NCI-H1436 (cell line): ENCODE measurements around the gene BANP.
"Not testable (repeated sequence)": the region's sequence is repeated elsewhere in the genome, so short reads cannot be mapped to it uniquely, and the experiment has no call there.

Experiments used
- DNase-seq: peaks from one replicate; lab custom pipeline; 2025; lab: John Stamatoyannopoulos, UW

Gene BANP, protein sequence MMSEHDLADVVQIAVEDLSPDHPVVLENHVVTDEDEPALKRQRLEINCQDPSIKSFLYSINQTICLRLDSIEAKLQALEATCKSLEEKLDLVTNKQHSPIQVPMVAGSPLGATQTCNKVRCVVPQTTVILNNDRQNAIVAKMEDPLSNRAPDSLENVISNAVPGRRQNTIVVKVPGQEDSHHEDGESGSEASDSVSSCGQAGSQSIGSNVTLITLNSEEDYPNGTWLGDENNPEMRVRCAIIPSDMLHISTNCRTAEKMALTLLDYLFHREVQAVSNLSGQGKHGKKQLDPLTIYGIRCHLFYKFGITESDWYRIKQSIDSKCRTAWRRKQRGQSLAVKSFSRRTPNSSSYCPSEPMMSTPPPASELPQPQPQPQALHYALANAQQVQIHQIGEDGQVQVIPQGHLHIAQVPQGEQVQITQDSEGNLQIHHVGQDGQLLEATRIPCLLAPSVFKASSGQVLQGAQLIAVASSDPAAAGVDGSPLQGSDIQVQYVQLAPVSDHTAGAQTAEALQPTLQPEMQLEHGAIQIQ

DNA sequence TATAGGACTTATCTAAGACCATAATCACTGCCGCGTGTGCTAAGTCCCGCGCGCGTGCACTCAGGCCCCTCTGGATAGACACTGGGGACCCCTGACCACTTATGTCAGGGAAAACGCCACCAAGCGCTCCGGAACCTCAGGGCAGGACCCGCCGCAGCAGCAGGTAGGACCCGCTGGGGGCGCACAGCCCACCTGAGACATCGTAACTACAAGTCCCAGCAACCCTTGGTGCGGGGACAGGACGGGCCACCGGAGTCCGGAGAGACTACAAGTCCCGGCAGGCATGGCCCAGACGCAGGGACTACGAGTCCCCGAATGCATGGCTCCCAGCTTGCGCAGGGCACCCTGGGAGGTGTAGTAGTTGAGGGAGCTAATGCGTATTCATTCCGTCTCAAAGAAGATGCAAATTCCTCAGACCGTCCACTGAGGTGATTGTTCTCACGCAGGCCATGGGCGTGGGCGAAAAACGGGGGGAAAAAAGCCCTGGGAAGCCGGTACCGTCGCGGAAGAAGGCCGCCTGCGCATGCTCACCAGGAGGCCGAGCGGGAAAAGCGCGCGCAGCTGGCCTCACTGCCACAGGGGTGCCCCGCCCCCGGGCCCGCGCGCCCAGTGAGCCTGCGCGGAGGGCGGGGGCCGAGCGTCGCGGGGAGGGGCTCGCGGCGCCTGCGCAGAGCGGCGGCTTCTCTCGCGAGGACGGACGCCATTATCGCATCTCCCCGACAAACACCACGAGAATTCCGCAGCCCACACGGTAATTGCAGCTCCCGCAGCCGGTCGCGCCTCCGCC is at the start of gene BANP:
Gene BANP, plus strand, starts transcription at position 670 of the 787 bp plus-strand sequence. CDS start 23,682 bp downstream, outside the sequence.
- DNase-seq: peak; percentile 98

DNA sequence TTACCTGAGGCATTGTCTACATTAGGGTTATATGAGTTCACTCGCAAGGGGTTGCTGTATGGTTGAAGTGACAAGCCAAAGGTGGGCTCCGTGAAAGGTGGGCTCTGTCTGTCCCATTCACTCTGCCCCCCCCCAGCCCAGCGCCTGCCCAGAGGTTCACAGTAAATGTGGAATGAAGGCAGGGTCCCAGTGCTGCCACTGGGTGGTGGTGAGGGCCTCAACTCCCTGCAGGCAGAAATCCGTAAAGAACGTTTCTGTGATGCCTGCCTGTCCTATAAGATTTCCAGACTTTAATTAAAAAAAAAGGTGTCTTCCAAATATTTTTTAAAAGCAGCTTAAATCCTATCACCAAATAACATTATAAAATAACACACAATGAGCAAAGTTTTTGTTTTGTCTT is 46.3 kb upstream of the BANP start:
- DNase-seq: not testable (repeated sequence)

DNA sequence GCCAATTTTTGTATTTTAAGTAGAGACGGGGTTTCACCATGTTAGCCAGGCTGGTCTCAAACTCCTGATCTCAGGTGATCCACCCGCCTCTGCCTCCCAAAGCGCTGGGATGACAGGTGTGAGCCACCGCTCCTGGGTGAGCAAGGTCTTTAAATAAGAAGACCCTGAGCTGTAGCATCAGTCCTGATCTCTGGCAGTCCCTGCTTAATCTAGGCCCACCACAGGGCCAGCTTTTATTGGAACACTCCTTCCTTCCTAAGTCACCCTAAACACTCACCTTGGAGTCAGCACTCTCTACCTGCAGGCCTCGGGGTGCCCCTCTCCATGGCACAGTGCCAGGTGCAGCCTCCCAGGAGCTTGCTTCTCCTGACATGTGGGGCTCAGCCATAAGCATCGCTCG is 45.7 kb upstream of the BANP start:
- DNase-seq: not testable (repeated sequence)

DNA sequence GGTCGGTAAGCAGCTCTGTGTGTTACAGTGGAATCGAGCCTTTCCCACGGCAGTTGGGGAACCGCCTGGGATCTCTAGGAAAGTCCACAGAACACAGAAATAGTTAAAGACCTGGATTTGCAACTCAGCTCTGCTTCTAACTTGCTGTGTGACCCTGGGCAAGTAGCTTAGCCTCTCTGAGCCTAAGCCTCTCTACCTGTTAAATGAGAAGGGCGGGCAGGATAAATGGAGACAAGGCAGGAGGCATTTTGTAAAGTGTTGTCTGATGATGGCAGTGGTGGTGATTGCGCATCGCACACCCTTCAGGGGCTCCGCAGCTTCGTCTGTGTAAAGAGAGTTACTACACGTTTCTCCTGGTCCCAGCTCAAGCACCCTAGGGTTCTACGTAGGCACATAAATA is 43.1 kb upstream of the BANP start:
- not testable (repeated sequence) for DNase-seq

DNA sequence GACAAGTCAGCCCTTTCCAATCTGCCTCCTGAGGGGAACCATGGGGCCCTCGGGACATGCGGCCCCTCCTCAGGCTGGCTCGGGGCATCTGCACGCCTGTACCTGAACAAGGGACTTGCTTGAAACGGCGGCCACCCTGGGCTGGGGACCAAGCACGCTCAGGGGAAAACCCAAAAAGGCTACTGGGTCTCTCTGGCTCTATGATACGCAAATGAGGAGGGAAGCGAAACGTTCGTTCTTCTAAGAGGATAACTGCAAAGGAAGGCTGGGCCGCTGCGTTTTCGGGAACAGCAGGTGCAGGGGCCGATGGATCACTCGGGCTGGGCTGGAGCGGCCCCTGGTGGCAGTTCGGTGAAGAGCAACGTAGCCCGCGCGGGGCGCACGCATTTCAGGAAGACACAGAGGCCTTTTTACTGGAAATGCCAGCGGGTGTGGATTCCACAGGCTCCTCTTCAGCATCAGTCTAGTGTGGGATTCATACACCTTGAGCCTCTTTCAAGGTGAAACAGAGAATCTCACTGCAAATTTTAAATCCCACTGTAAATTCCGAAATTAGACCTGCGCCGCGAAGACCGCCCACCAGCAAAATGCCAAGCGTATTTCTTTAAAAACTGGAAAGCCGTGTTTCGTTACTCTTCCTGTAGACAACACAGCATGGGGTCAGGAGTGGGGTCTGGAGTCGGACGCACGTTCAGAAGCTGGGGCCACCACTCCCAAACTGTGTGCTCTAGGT is 41.9 kb upstream of the BANP start:
- DNase-seq: peak; percentile 85

DNA sequence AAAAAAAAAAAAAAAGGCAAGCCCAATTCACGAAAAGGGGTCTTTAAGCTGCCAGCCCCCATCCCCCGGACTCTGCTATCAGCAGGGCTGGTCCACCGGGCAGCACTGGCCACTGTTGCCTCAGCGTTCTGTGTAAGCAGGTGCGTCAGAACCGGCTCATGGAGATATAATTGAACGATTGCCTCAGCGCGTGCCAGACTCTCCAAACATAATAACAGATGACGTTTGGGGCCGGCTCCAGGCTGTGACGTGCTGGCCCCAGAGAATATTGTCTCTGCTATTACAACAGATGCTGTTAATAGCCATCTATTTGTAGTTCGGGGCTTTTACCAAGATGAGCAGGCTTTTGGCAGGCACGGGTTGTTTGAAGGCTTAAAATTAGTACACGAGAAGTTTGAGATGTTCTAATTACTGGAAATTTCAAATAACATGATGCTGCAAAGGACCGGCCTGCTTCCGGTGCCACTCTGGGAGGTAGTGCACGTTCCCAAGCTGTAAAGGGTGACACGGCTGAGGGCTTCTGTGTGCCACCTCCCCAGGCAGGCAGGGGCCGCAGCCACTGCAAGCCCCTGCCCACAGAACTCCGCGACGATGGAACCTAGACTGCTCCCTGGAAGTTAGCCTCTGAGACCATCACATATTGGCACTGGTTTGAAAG is 40.0 kb upstream of the BANP start:
- peak; percentile 96 for DNase-seq

DNA sequence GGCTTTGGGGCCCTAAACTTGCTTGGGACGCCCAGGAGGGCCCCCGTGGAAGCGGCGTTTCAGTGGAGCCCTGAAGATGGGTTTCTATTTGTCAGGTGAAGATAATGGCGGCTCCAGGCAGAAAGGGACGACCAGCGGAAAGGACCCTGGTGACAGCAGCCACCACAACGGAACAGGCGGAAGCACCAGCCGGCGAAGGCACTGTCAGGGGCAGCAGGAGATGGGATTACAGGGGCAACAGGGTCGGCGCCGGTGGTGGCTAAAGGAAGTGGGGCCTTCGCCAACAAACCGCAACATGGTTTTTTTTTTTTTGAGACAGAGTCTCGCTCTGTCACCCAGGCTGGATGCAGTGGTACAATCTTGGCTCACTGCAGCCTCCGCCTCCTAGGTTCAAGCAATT is 38.5 kb upstream of the BANP start:
- not testable (repeated sequence) for DNase-seq

DNA sequence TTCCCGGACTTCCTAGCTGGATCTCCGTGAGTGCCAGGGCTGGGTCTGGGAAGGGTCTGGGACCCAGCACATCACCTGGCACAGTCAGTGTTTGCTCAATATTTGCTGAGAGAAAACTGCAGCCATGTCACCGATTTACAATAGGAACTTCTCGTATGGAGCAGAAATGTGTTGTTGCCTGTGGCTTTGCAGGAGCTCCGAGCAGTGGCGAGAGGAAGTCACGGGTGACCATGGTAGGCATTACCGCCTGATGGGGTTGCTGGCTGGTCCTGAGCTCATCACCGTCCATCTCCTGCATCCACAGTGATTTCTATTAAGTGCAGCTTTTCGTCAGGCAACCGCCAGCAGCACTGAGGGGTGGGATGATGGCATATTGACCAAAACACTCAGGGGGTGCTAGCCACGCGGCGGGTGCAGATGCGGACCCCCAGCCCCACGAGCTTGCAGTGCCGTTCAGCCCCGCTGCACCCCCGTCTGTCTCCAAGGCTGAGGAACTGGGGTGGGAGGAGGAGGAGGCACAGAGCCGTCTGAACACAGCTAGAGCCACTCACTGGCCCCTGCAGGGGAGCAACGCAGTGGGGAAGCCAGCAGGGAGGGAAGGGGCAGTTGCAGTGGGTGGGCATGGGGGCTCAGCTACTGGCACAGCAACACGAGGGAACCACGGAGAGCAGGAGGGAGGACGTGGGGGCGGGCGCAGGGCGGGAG is 37.1 kb upstream of the BANP start:
- DNase-seq: not testable (repeated sequence)

DNA sequence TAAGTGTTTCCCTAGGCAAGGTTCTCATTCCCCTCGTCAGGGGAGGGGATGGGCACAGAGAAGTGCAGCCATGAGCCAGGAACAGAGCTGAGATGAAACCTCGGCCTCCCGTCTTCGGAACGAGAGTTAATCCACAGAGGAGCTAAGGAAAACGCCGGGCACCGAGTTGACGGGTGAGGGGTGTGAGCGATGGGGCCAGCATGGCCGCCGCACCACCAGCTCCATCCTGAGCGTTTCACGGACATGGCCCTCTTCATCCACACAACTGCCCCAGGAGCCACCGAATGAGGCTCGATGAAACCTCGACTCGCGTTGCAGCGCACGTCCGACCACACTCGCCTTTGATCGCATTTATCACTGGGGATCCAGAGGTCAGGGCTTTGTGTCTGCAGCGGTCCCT is 36.4 kb upstream of the BANP start:
- DNase-seq: no peak

DNA sequence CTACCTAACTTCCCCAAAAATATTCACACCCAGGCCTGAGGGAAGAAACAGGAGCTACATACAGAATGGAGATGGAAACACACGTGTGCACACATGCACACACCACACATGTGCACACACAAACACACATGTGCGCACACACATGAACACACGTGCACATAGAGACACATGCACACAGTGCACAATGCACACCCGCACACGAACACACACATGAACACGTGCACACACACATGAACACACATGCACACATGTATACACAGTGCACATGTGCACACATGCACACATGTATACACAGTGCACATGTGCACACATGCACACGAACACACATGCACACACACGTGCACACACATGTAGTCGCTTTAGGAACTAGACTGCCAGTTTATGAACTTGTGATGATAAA is 33.7 kb upstream of the BANP start:
- no peak for DNase-seq

DNA sequence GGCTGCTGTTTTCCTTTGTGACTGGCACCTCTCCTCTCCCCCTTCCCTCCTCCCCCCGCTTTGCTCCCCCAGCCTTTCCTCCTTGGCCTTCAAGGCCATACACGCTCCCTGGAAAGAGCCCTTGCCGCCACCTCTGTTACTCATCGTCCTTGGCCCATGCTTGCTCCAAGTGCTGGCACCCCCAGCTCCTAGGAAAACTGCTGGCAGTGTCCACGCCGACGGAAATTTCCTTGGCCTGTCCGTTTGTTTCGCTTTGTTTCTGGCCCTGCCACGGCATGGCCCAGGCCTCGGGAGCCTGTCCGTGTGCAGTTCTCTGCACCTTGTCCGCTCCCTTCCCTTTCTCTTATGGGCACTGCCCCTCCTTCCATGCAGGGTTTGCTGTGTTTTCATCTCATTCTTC is 32.9 kb upstream of the BANP start:
- no peak for DNase-seq

DNA sequence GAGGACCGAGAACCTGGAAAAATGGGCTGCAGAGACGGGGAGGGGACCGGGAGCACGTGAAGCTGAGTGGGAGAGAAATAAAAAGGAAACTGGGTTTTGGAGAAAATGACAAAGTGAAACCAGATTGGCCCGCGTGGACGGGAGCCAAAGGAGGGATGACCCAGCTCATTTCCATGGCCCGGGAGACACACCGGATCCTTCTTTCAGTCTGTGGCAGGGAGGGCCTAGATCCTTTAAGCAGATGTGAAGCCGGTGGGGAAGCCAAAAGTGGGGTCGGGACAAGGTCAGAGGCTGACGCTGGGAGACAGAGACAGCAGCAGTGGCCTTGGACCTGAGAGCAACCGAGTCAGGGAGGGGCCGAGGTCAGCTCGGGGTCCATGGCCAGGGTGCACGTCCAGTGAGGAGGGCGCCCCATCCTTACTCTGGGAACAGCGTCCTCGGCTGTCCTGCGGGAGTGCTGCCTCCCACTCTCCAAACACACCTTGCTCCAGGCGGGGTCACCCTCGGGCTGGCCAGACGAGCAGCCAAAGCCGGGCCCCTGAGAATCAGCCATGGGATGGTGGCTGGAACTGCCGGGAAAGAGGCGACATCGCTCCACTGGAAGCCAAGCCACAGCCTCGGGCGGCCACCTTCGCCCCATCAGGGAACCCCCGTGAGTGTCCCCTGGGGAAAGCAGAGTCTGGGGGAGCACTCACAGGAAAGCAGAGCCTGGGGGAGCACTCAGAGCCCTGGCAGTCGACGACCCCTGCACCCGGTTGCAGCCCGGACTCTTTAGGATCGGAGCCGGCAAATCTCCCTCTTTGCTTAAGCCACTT is 32.2 kb upstream of the BANP start:
- no peak for DNase-seq

DNA sequence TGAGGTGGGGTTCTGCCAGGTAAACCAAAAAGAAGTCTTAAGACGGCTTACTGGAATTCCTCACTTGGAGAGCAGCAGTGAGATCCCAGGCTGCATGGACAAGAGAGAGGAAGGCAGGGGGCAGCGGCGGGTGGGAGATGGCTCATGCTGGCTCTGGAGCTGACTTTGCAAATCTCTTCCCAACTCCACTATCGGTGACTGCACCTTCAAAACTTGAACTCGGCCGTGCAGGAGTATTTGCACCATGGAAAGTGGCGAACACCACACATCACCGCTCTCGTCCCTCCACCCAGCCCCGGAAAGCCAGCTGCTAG is 31.6 kb upstream of the BANP start:
- no peak for DNase-seq

DNA sequence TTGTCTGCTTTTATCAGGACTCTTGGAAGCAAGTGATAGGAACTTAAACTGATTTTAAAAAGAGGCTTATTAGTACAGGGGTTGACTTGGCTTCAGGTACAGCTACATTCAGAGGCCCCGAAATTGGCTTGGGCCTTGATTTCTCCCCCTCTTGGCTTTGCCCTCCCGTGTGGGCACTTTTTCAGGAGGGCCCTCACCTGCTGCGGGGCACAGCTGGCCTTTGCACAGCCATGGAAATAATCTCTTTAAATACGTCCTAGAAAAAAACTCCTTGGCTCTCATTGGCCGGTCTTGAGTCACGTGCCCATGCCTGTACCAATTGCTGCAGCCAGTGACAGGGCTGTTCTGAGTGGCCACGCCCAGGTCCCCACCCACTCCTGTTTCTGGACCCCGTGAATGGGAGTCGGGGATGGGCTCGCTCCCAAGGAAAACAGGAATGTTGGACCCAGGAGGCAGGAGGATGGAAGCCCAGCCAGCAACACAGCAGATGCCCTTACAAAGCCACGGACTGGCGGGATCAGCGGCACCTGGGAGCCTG is 29.9 kb upstream of the BANP start:
- DNase-seq: no peak

DNA sequence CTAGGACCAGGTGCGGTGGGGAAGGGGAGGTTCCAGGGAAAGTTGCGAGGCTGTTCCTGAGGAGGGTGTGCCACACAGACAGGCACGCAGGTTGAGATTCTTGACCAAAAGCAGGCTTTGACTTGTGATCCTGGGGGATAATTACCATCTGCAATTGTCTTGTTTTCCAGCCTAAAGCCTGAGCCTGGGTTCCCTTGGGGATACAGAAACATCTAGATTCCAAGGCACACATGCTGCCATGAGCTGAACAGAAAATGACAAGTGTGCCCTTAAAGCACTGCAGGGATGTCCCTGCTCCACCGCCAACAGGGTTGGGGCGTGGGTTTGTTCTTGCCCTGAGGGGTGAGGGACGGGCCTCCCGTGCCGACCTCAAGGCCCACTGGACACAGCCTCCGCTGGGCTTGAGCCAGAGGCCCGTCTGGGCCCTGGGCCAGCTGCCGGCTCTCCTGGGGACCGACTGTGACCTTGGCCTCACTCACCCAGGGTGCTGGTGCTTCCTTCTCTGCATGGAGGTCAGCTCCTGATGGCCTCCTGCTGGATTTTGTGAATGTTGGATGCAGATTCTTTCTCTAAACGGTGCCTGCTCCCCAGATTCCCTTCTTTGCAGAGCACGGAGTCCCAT is 28.9 kb upstream of the BANP start:
- no peak for DNase-seq

DNA sequence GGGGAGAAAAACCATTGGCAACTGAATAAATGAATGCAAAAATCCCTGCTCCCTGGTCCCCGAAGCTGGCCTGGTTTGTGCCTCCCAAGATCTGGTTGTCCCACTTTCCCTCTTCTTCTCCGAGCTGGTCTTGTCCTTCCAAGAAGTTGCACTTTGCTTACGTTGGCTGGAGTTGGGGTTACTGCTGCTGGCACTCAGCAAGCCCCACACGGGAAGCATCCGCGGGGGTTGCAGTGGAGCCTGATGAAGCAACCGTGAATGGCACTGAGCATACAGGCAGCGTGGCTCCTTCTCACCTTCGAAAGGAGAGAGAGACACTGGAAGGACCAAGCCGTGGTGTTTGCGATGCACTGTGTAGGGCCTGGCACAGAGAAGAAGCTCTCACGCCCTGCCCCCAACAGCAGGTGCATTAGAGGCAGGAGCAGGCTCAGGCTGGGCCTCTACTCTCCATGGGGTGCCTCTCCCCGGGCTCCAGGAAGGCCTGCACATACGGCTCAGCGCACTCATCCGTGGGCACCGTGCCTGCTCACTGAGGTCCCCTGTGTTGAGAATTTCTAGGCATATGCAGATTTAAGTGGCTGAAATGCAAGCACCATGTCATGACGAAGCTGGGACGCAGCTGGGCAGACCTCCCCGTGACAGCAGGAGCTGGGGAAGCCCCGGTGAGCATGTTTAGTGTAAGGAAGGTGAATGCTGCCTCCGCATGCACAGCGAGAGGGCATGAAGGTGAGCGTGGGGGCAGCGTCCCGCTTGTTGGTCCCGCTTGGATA is 27.0 kb upstream of the BANP start:
- DNase-seq: peak; percentile 47

DNA sequence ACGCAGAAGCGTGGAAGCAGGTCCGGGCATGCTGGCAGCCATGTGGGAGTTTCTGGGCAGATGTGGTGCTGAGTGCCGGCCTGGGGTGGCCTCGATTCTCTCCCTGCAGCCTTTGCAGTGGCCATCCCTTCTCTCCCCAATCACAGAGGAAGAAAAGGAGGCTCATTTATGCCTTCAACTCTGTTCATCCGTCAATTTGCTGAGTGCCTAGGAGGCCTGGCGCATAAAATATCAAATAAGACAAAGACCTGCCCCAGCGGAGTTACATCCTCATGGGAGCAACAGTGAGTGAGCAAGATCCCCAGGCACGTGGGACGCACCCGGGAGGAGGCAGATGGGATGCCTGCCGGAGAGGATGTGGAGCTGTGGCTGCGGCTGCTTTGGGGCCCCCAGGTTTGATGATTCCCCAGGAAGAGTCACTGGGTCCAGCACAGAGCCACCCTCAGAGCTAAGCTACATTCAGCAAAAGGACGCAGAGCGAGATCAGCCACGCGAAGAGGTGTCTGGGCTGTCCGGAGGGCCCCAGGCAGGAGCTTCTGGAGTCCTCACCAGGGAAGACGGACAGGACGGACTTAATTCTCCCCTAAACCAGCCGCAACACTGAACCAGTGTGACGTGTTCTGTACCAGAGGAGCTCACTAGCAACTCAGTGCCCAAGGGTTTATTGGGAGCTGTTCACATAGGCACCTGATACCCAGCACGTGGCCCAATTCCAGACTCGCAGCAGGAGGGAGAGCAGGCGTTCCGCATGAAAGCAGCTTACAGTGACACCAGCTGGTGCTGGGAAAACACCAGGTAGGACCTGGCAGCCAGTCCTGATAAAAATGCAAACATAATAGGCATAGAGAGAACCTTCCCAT is 26.2 kb upstream of the BANP start:
- DNase-seq: no peak
